Rectal smooth muscle tissue (tissue), 1 donor: ENCODE measurements around the gene RPA3.
"Not testable (repeated sequence)": the region's sequence is repeated elsewhere in the genome, so short reads cannot be mapped to it uniquely, and the experiment has no call there.

ENCODE experiments used
- H3K27ac ChIP-seq: one replicate; pipeline ENCODE4 v1.7.0; 2013; ENCODE audit warnings: low read depth, low read length, inconsistent platforms
- H3K27me3 ChIP-seq: one replicate; pipeline ENCODE4 v1.7.0; 2013; ENCODE audit warnings: low read length; ENCODE audit not compliant: control insufficient read depth, insufficient read depth
- H3K36me3 ChIP-seq: one replicate; pipeline ENCODE4 v1.7.0; 2013; ENCODE audit warnings: low read length; ENCODE audit not compliant: control insufficient read depth, insufficient read depth
- H3K4me1 ChIP-seq: one replicate; pipeline ENCODE4 v1.7.0; 2013; ENCODE audit warnings: low read length; ENCODE audit not compliant: control insufficient read depth, insufficient read depth
- H3K4me3 ChIP-seq: one replicate; pipeline ENCODE4 v1.7.0; 2013; ENCODE audit warnings: low read length
- H3K9ac ChIP-seq: one replicate; pipeline ENCODE4 v1.7.0; 2013; ENCODE audit warnings: low read length

The RPA3 gene

DNA sequence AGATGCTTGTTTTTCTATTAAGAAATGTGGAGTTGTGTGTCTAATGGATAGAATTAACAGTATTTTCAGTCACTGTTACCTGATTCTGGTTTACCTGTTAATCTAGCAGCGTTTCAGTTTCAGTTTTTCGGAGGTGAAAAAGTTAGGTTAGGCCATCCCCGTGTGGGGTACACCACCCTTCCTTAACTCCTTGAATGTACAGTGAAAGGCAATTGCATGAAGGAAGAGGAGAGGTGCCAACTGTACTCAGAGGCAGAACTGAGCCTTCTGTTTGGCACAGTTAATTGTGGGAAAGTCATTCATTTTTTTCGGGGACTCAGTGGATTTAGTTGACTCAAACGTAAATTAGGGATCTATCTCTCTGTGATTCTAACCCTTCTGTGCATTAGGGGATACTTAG is 35.5 kb downstream of the RPA3 start:
- Histone ChIP-seq H3K27me3 (no peaks in the 10 kb centered on the region), H3K27ac (no peak overlapping the region), H3K36me3 (no peaks in the 10 kb centered on the region), H3K4me1 (peaks cover 8% of the 10 kb centered on the region), H3K9ac (no peak overlapping the region), H3K4me3 (no peak overlapping the region)

GRCh38 chr7:7681936-7682329 is 36.5 kb downstream of the RPA3 start:
- H3K27ac ChIP-seq: no peak overlapping the region
- H3K4me1 ChIP-seq: peaks cover 8% of the 10 kb centered on the region
- H3K36me3 ChIP-seq: no peaks in the 10 kb centered on the region
- no peak overlapping the region for H3K9ac ChIP-seq
- H3K4me3 ChIP-seq: no peak overlapping the region
- H3K27me3 ChIP-seq: no peaks in the 10 kb centered on the region

DNA sequence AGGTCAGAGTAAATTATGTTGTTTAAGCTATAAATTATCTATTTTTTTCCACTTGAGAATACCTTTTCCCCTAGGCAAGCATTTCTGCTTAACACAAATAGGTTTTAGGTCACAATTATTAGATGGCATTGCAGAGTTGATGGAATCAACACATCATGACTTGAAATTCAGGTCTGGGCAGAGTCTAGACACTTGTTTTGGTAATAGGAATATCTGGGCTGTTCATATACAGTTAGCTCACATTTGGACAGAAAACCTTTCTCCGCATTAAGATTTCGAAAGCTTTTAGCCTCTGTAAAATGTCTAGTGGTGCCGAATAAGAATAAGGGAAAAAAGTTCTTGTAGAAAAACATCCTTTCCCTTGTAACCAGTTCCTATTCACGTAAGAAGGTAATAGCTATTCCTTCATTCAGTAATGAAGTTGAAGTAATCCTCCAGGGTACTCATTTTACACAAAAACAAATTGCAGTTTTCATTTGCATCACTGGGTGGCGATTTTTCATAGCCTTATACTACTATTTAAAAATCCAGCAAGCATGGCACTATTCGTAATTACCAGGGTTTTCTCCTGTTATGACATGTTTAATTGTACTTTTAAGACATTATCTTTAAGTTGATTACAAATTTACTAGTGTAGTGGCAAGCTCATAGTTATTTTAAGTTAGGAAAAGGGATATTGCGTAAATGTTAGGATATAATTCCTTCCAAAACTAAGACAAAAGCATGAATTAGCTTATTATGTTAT is 37.0 kb downstream of the RPA3 start:
- H3K27me3 ChIP-seq: no peaks in the 10 kb centered on the region
- H3K4me3 ChIP-seq: no peak overlapping the region
- H3K36me3 ChIP-seq: no peaks in the 10 kb centered on the region
- no peak overlapping the region for H3K27ac ChIP-seq
- no peak overlapping the region for H3K9ac ChIP-seq
- peaks cover 8% of the 10 kb centered on the region for H3K4me1 ChIP-seq

- H3K4me3 ChIP-seq, H3K4me1 ChIP-seq, H3K27me3 ChIP-seq, H3K27ac ChIP-seq, H3K9ac ChIP-seq, H3K36me3 ChIP-seq: not testable (repeated sequence)
Measured at GRCh38 chr7:7679640-7680039, 38.8 kb downstream of the RPA3 start.

GRCh38 chr7:7675686-7676085 is 42.7 kb downstream of the RPA3 start:
- Histone ChIP-seq H3K27ac (no peak overlapping the region), H3K4me1 (no peaks in the 10 kb centered on the region), H3K36me3 (no peaks in the 10 kb centered on the region), H3K4me3 (no peak overlapping the region), H3K9ac (no peak overlapping the region), H3K27me3 (no peaks in the 10 kb centered on the region)

DNA sequence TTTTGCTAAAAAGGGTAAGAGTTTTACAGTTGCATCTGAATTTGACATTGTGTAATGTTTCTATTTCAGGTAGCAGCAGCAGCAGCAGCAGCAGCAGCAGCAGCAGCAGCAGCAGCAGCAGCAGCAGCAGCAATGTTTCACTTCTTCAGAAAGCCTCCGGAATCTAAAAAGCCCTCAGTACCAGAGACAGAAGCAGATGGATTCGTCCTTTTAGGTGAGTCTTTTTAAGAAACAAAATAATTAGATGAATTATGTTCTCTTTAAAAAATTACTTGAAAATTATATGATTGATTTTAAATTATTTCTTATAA is 45.2 kb downstream of the RPA3 start:
- no peak overlapping the region for H3K27ac ChIP-seq
- no peak overlapping the region for H3K9ac ChIP-seq
- H3K4me1 ChIP-seq: no peaks in the 10 kb centered on the region
- no peaks in the 10 kb centered on the region for H3K27me3 ChIP-seq
- H3K4me3 ChIP-seq: no peak overlapping the region
- no peaks in the 10 kb centered on the region for H3K36me3 ChIP-seq

GRCh38 chr7:7672545-7673239 is 45.7 kb downstream of the RPA3 start:
- Histone ChIP-seq H3K4me1 (no peaks in the 10 kb centered on the region), H3K4me3 (no peak overlapping the region), H3K36me3 (no peaks in the 10 kb centered on the region), H3K27ac (no peak overlapping the region), H3K9ac (no peak overlapping the region), H3K27me3 (no peaks in the 10 kb centered on the region)

- Histone ChIP-seq H3K27ac (no peak overlapping the region), H3K36me3 (no peaks in the 10 kb centered on the region)
Measured at GRCh38 chr7:7671361-7671760, 47.0 kb downstream of the RPA3 start.

DNA sequence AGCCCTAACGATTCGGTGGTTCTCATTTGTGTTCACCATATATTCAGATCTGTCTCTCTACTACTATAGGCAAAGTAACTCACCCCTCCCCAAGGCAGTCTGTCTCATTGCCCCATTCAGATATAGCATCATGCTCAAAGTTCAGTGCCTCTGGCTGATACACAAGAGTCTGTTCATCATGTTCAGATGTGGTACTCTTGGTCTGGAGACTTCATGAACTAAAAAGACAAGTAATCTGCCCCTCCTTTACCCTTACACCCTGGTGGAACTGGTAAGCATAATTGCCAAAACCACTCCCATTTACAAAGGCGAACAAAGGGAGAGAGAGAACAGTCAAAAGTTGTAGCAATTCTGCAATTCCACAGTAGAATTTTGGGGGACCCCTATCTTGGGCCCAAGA is 47.9 kb downstream of the RPA3 start:
- H3K27ac ChIP-seq: no peak overlapping the region
- H3K9ac ChIP-seq: no peak overlapping the region
- no peaks in the 10 kb centered on the region for H3K4me1 ChIP-seq
- H3K27me3 ChIP-seq: no peaks in the 10 kb centered on the region
- no peaks in the 10 kb centered on the region for H3K36me3 ChIP-seq
- H3K4me3 ChIP-seq: no peak overlapping the region

More at GRCh38 chr7:7671361-7671760, 47.0 kb downstream of the RPA3 start:
- Histone ChIP-seq H3K27me3 (no peaks in the 10 kb centered on the region), H3K4me3 (no peak overlapping the region), H3K9ac (no peak overlapping the region), H3K4me1 (no peaks in the 10 kb centered on the region)

- Histone ChIP-seq H3K36me3 (no peaks in the 10 kb centered on the region), H3K4me1 (no peaks in the 10 kb centered on the region), H3K4me3 (no peak overlapping the region), H3K27me3 (no peaks in the 10 kb centered on the region), H3K9ac (no peak overlapping the region), H3K27ac (no peak overlapping the region)
Measured at GRCh38 chr7:7668706-7669105, 49.7 kb downstream of the RPA3 start.

DNA sequence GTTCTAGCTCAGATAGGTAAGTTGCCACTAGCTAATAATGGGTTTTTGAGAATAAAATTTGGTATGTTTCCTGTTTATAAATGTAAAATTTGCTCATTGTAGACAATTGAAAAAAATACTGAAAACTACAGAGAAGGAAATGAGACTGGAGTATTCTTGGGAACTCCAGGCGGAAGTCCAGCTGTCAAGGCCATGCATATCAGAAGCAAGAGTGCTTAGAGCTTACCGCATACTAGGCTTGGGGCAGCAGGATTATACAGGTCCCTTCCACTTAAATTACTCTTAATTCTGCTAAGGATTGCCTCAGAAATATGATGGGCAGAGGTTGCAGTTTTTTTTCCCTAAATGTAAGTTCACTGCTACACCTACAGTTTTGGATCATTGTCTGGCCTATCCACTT is 51.2 kb downstream of the RPA3 start:
- no peaks in the 10 kb centered on the region for H3K27me3 ChIP-seq
- H3K4me1 ChIP-seq: no peaks in the 10 kb centered on the region
- no peak overlapping the region for H3K27ac ChIP-seq
- no peak overlapping the region for H3K9ac ChIP-seq
- H3K4me3 ChIP-seq: no peak overlapping the region
- H3K36me3 ChIP-seq: no peaks in the 10 kb centered on the region

DNA sequence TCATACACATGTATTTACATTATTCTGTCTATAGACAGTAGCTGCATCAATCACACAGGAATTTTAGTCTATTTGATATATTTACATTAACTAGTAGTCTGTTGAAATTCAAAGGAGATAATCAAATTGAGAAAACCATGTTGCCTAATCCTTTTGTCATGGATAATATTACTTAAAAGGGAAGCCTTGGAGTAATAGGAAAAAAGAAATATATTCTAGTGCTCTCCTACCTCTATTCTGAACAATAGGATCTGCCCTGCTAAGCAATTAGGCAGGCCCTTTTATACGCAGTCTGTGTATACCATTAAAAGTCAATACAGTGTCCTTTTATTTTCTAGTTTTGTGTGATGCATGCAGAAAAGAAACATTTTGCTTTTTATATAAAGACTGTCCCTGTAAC is 53.4 kb downstream of the RPA3 start:
- Histone ChIP-seq H3K27me3 (no peaks in the 10 kb centered on the region), H3K4me3 (no peak overlapping the region), H3K4me1 (no peaks in the 10 kb centered on the region), H3K36me3 (no peaks in the 10 kb centered on the region), H3K9ac (no peak overlapping the region), H3K27ac (no peak overlapping the region)

DNA sequence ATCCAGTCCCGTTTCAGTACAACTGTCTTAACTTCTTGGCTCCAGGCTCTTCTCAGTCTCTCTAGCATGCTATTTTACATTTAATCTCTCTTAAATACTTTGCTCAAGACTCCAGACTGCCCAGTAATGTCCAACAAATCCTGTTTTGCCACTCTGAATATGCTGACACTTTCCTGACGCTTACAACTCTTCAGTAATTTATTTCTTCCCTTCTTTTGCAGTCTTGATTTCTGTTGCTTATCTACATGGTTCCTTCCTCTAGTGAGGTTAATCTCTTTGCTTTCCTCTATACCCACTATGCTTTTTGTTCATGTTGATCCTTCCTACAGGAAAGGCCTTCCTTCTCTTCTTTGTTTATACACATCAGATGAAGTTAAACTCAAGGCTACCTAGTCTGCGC is 54.1 kb downstream of the RPA3 start:
- H3K4me1 ChIP-seq: no peaks in the 10 kb centered on the region
- no peak overlapping the region for H3K27ac ChIP-seq
- H3K36me3 ChIP-seq: no peaks in the 10 kb centered on the region
- H3K9ac ChIP-seq: no peak overlapping the region
- no peak overlapping the region for H3K4me3 ChIP-seq
- no peaks in the 10 kb centered on the region for H3K27me3 ChIP-seq
